Measurements from ENCODE around the gene RAB28.

The RAB28 gene

DNA sequence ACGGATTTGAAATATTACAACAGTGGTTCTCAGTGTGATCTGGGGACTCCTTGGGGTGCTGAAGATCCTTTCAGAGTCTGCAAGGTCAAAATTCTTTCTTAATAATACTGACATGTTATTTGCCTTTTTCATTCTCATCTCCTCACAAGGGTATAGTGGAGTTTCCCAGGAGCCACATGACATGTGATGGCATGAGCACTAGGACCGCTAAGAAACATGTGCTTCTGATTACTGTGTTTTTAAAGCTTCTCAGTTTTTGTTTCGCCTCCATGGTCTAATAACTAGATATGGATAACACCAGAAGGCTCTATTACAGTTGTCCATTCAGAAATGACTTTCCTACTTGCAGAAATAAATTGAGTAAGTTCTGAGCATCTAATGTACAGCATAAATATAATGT is 156.1 kb downstream of the RAB28 start:
- TF ChIP-seq MYC (IDR thresholded peaks at IDR 0.05; ENCODE audit: low read depth, low read length) (no peak), POLR2A (IDR thresholded peaks at IDR 0.05; ENCODE audit: extremely low read depth, insufficient read length) (no peak)
- TF ChIP-seq, protein P1, sequence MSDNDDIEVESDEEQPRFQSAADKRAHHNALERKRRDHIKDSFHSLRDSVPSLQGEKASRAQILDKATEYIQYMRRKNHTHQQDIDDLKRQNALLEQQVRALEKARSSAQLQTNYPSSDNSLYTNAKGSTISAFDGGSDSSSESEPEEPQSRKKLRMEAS (IDR thresholded peaks at IDR 0.05; ENCODE audit: low read depth, low read length): 0 out of 2 replicates have a peak, but pooled peaks have one; percentile 45
- TF ChIP-seq, protein P2, sequence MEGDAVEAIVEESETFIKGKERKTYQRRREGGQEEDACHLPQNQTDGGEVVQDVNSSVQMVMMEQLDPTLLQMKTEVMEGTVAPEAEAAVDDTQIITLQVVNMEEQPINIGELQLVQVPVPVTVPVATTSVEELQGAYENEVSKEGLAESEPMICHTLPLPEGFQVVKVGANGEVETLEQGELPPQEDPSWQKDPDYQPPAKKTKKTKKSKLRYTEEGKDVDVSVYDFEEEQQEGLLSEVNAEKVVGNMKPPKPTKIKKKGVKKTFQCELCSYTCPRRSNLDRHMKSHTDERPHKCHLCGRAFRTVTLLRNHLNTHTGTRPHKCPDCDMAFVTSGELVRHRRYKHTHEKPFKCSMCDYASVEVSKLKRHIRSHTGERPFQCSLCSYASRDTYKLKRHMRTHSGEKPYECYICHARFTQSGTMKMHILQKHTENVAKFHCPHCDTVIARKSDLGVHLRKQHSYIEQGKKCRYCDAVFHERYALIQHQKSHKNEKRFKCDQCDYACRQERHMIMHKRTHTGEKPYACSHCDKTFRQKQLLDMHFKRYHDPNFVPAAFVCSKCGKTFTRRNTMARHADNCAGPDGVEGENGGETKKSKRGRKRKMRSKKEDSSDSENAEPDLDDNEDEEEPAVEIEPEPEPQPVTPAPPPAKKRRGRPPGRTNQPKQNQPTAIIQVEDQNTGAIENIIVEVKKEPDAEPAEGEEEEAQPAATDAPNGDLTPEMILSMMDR (IDR thresholded peaks at IDR 0.05; ENCODE audit: low read depth, low read length): no peak
- H3K4me3 ChIP-seq (ENCODE audit: low read depth, low read length): no peak overlapping the region
- DNase-seq (ENCODE audit: low read depth): no peak

DNA sequence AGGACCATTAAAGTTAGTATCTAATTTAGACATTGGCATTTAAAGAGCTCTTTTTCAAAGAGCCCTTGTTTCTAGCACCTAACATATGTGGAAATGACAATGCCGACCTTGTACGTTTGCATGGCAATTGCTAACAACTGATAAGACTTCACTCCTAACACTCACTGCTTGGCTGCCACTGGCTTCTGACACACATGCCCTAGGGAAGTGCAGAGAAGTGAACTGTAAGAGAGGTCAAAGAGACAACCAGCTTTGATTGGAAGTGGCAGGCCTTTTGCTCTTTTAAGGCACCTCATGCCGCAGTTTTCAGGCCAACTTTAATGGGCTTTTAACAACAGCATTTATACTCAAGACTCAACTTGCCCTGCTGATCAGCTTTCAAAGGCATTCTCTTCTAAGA is 158.4 kb downstream of the RAB28 start:
- DNase-seq (ENCODE audit: low read depth): no peak
- TF ChIP-seq, protein P1 (IDR thresholded peaks at IDR 0.05; ENCODE audit: low read depth, low read length): no peak
- TF ChIP-seq, protein P2 (IDR thresholded peaks at IDR 0.05; ENCODE audit: low read depth, low read length): no peak
- TF ChIP-seq POLR2A (IDR thresholded peaks at IDR 0.05; ENCODE audit: extremely low read depth, insufficient read length): no peak
- TF ChIP-seq MYC (IDR thresholded peaks at IDR 0.05; ENCODE audit: low read depth, low read length): no peak
- H3K4me3 ChIP-seq (ENCODE audit: low read depth, low read length): no peak overlapping the region

DNA sequence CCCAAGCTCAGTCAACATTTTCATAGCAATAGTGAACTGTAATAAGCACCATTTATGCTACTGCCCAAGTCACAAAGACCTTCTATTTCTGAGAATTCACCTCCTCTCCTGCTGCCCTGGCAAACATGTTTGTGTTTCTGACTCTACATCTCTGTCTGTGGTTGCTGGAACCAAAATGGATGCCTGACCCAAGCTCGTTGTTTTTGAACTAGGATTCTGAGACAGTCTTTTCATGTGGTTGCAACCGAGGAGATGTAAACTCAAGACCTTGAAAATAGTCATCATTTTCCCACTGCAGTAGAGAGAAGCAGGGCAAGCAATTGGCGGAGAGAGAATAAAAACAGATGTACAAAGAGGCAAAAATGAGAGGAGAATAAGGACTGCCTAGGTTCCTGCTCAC is 160.2 kb downstream of the RAB28 start:
- TF ChIP-seq POLR2A (IDR thresholded peaks at IDR 0.05; ENCODE audit: extremely low read depth, insufficient read length) (no peak), MYC (IDR thresholded peaks at IDR 0.05; ENCODE audit: low read depth, low read length) (no peak)
- TF ChIP-seq, protein P1 (IDR thresholded peaks at IDR 0.05; ENCODE audit: low read depth, low read length): no peak
- TF ChIP-seq, protein P2 (IDR thresholded peaks at IDR 0.05; ENCODE audit: low read depth, low read length): no peak
- DNase-seq (ENCODE audit: low read depth): no peak
- H3K4me3 ChIP-seq (ENCODE audit: low read depth, low read length): no peak overlapping the region

DNA sequence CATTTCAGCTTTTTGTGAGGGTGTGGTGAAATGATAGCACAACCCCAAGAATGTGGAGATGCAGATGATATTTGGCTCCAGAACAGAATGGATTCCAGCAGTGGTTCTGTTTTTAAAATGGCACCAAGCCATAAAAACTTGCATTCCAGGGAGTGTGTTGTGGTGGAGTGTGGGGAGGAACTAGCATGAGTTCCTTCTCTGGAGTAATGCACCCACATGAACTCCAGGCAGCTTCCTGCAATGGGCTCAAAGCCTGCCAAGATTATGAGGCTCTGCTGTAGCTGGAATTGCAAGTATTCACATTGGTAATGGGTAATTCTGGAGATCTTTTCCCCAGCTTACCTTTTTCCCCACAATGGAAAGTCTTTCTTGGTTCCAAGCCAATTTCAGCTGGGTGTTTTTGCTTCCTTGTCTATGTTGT is 161.4 kb downstream of the RAB28 start:
- TF ChIP-seq, protein P2 (IDR thresholded peaks at IDR 0.05; ENCODE audit: low read depth, low read length): no peak
- no peak for TF ChIP-seq MYC (IDR thresholded peaks at IDR 0.05; ENCODE audit: low read depth, low read length)
- H3K4me3 ChIP-seq (ENCODE audit: low read depth, low read length): no peak overlapping the region
- DNase-seq (ENCODE audit: low read depth): no peak
